GM19372 (cell line): ENCODE results near the gene FHDC1.
A peak's percentile ranks its signal among the peaks of the same experiment; 100 is the strongest.

Source experiments
- ATAC-seq: cut with Tn5 transposase; IDR thresholded peaks from one replicate; pipeline ENCODE4 v1.9.1; 2021; ENCODE audit warnings: mild to moderate bottlenecking, low read depth, moderate library complexity; ENCODE audit not compliant: unreplicated experiment

FHDC1 gene

GRCh38 chr4:153002110-153002509 is 66.0 kb downstream of the FHDC1 start:
- no peak for ATAC-seq

GRCh38 chr4:153004081-153004850 is 68.1 kb downstream of the FHDC1 start:
- ATAC-seq = no peak

DNA sequence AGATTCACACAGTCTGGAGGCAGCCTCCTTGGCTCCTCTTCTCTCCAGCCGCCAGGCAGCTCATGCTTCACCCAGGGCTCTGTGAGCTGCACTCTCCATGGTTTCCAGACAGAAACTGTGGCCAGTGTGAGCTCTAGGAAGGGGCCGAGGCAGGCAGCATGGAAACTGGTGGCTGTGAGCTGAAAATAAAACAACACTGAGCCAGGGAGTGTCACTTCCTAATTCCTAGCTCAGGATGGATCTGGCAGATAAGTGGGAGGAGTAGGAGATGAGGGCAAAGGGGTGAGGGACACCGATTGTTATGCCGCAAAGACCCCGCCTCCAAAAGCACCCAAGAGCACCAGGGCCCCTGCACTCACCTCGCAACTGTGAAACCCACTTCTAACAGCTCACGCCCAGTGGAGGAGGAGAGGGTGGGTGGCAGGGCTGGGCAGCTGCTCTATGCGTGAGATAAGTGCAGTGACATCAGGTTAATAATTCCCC is 69.8 kb downstream of the FHDC1 start:
- no peak for ATAC-seq

GRCh38 chr4:153008578-153009199 is 72.6 kb downstream of the FHDC1 start:
- ATAC-seq = peak; percentile 61

- ATAC-seq = no peak
Measured at GRCh38 chr4:153010146-153010545, 74.0 kb downstream of the FHDC1 start.

GRCh38 chr4:153013202-153013977 is 77.3 kb downstream of the FHDC1 start:
- no peak for ATAC-seq

DNA sequence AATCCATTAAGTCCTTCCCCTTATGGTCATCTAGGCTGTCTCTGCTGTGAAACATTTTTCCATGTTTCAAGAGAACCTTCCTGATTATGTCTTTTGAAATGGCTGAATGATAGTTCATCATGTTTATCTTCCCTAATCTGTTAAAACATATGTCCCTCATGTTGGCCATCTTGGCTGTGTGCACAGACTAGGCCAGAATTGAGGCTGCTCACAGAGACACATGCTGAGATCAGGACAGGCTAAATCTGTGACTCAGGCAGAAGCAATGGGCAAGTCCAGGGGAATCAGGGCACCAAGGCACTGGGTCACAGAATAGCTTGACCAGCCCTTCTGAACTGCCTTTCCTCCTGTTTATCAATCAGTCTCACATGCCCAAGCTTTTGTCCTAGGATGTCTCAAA is 78.3 kb downstream of the FHDC1 start:
- ATAC-seq = no peak

GRCh38 chr4:153016592-153016991 is 80.5 kb downstream of the FHDC1 start:
- no peak for ATAC-seq

DNA sequence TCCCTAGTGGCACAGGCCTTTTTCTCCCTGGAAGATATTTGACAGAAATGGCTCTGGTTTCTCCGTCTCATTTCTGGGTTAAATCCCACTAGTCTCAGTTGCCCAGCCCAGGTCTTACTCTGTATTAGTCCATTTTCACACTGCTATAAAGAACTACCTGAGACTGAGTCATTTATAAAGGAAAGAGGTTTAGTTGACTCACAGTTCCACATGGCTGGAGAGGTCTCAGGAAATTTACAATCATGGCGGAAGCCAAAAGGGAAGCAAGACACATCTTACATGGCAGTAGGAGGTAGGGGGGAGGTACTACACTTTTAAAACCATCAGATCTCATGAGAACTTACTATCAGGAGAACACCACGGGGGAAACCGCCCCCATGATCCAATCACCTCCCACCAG is 81.9 kb downstream of the FHDC1 start:
- no peak for ATAC-seq

GRCh38 chr4:153018684-153019083 is 82.6 kb downstream of the FHDC1 start:
- ATAC-seq = no peak

DNA sequence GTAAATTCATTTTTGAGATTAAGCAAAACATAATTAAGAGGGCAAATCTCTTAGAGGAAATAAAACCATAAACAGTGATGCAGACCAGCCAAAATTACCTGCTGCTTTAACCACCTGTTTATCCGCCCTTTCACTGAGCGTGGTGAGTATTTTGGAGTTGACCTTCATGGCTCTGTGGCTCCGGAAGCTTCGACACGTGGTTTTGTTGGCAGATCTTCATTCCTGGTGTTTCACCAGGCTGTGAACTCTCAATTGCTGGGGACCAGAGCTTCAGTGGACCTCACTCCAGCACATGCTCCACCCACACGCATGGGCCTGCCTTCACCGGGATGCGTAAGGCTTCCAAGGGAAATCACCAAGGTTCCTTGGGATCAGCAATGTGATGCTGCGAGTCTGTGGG is 83.8 kb downstream of the FHDC1 start:
- no peak for ATAC-seq

DNA sequence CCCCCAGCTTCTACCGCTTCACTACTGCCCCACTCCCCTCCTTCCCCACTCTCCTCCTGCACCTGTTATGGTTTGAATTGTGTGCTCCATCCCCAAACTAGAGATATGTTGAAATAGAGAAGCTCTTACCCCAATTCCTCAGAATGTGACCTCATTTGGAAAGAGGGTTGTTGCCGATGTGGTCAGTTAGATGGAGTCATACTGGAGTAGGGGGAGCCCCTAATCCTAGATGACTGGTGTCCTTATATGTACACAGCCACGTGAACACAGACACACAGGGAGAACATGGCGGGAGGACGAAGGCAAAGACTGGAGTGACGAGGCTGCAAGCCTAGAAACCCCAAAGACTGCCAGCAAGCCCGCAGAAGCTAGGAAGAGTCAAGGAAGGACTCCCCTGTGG is 84.3 kb downstream of the FHDC1 start:
- no peak for ATAC-seq

GRCh38 chr4:153021276-153021675 is 85.2 kb downstream of the FHDC1 start:
- no peak for ATAC-seq

DNA sequence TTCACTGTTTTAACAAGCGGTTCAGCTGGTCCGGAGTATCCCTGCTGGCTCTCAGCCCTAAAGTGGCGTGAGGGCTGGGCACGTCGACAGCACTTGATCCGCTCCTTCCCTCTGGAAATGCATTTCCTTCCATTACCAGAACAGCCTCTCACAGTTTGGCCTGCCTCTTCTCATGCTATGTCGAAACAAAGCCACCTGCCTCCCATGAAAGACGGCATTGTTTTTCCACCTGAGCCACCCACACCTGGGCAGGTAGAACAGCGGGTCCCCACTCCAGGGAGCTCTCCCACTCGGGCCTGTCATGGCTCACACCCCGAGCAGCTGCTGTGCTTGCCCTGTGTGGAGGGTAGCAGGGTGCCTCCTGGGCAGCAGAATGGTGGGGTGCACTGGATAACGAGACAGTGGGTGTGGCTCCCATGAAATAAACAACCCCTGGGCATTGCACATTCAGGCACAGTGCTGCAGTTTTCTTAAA is 86.2 kb downstream of the FHDC1 start:
- no peak for ATAC-seq

DNA sequence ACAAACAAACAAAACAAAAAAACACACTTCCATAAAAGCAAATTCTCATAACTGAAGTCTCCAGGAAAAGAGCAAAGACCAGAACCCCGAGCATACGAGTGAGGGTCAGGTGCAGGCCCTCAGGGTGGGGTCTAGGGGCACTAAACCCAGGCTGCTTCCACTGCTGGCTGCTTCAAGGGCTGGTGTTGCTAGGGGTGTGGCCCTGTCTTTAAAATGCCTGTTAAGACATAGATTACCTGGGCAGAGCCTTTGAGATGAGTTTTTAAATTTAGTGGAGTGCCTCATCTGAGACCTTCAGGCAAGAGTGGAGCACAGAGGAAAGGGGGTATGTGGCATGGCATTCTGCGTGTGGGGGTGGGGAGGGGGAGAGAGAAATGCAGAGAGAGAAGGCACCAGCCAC is 87.0 kb downstream of the FHDC1 start:
- ATAC-seq = no peak

DNA sequence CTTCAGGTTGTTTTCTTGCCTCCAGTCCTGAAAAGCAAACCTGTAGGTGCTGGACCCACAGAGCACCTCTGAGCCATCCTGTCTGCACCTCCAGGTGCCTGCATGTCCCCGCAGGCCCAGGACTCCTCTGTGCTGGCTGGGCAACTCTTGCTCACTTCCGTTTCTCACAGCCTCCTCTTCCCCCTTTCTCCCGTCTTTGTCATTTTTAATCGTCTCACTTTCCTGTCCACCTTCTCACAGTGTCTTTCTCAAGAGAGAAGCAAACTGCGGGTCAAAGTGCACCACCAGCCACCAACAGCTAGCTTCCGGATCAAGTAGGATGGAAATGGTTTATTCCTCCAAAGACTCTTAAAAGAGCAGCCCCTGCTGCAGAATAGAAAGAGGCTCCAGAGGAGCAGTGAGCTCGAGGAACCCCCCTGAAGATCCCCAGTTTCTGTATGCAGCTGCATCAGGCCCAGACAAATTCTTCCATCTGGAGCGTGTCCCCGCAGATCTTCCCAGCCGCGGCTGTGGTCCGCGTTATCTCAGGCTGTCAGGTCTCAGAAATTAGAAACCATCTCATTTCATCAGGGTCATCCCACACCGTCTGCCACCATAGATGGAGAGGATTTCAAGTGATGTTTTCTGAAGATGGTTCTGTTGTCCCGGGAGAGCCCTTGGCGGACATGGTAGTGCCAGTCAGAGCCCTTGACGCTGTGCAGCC is 87.7 kb downstream of the FHDC1 start:
- ATAC-seq = no peak

DNA sequence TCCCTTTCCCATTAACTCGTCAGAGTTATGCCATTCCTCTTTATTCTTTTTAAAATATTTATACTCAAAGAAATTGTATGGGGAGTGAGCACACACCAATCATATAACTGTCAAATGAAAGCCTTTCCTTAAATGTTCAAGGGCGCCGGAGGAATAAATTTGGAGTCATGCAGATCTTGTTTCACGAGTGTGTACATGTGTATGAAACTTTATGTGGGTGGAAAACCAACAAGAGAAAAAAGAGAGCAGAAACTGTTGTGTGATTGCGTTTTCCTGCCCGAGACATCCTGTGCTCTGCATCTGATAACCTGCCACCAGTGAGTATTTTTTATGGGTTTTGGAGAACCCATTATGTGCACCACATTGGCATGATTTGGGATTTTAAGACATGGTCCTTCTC is 88.3 kb downstream of the FHDC1 start:
- ATAC-seq = no peak

DNA sequence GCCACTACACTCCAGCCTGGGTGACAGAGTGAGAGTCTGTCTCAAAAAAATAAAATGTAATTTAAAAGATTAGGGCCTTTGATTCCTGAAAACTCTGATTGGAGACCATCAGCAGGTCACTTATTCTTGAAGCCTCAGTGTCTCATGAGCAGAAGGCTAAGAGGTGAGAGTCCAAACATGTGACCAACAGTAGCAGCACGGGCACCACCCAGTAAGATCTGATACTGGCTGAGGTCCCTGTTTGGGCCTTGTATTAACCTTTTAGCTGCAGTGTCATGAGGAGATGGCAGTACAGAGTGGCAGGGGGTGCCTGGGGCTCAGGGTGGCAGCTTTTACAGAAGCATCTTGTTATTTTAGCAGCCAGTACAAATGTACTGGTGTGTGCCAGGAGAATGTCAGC is 89.3 kb downstream of the FHDC1 start:
- no peak for ATAC-seq

DNA sequence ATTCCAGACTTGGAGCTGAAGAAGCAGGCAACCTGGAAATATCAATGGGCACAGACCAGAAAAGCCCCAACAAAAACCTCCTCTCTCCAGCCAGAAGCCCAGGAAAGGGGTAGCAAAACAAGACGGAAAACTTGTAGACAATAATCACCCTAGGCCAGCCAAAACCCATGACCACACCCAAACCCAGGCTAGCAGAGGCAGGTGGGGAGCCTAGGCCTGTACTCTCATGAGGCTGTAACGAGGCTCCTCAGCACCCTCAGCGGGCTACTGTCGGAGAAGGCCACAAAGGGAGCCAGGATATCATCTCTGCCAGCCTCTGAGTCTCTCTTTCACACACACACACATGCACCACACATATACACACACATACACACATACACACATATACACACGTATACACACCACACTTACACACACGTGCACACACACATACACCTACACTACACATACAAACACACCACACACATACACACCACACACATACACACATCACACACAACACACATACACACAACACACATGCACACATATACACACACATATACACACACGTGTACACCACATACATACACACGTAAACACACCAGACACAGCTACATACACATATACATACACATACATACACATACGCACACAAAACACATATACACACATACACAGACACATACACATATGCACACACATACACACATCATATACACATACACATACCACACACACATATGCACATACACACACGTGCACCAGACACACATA is 90.6 kb downstream of the FHDC1 start:
- ATAC-seq = no peak

DNA sequence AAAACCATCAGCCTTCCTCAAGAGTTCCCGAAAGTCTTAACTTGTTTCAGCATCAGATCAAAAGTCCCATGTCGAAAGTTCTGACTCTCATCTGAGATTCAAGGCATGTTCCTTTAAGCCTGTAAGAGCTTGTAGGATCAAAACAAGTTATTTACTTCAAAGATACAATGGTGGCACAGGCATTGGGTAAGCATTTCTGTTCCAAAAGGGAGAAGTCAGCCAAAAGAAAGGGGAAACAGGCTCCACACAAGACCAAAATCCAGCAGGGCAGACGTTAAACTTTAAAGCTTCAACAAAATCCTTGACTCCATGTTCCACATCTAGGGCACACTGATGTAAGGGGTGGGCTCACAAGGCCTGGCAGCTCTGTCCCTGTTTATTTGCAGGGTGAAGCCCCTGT is 91.7 kb downstream of the FHDC1 start:
- ATAC-seq = no peak
